D341Med (cell line): ENCODE results near the gene METRNL.
"Not testable (repeated sequence)": the region's sequence is repeated elsewhere in the genome, so short reads cannot be mapped to it uniquely, and the experiment has no call there.

ENCODE experiments used
- DNase-seq: peaks from one replicate; pipeline ENCODE4 v3.0.0; 2012; ENCODE audit warnings: low spot score

The METRNL gene

DNA sequence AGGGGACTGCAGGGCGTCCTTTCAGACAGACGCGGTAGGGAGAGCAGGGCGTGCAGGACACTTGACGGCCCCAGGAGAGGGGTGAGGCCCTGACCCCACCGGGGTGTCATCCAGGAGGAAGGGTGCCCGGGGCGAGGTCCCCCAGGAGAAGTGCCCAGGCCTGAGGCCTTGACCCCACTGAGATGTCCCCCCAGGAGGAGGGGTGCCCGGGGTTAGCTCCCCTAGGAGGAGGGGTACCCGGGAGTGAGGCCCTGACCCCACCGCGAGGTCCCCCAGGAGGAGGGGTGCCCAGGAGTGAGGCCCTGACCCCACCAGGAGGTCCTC, 27.2 kb upstream of the METRNL start:
- no peak for DNase-seq

DNA sequence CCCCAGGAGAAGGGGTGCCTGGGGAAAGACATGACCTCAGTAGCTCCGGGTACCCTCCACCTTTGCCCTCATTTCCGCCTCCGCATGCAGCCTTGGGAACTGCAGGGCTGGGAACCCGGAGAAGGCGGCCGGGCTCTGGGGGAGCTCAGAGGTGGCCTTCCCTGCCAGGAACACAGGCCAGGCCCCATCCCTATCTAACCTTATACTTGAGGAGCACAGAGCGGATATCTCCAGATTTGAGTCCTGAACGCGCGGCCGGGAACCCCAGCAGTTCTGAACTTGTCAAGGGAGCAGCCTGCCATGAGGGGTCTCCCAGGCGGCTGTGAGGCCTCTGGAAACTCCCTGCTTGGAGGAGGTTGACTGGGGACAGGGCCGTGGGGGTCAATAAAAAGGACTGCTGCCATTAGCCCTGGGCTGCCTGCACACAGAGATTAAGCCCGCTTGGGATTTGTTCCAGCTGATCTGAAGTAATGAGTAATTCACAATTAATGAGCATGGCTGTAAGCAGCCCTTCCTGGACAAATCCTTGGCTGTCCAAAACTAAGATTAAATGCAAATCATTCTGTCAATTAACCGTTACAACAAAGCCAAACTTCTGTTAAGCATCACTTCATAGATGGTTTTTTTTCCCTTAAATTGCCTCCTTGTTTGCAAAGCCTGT, 26.3 kb upstream of the METRNL start:
- peak; percentile 60 for DNase-seq

DNA sequence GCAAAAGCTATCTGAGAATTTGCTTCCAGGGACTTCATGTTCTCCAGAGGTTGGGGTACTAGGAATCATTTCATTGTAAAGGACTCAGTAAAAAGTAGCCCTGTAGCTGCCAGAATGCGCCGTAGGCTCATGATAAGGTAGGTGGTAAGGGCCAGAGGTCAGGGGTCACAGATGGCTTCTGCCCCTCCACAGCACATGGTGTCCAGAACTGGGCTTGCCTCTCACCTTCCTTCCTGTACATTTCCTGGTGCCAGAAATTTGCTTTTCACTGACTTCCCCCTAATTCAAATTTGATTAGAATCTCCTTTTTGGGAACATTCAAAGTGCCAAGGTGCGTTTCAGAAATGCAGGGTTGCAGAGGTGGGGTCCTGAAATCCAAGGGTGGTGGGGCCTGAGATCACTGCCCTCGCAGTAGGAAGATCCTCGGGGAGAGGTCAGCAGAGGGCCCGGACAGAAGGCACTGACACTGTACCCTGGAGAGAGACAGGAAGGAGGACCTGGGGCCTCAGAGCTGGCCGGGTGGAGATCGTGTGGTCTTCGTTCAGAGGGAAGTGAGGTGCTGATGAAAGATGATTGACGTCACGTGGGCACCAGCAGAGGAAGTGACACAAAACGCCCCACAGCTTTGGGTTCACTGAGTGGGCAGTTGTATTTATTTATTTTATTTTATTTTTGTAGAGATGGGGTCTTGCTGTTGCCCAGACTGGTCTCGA, 25.5 kb upstream of the METRNL start:
- no peak for DNase-seq

DNA sequence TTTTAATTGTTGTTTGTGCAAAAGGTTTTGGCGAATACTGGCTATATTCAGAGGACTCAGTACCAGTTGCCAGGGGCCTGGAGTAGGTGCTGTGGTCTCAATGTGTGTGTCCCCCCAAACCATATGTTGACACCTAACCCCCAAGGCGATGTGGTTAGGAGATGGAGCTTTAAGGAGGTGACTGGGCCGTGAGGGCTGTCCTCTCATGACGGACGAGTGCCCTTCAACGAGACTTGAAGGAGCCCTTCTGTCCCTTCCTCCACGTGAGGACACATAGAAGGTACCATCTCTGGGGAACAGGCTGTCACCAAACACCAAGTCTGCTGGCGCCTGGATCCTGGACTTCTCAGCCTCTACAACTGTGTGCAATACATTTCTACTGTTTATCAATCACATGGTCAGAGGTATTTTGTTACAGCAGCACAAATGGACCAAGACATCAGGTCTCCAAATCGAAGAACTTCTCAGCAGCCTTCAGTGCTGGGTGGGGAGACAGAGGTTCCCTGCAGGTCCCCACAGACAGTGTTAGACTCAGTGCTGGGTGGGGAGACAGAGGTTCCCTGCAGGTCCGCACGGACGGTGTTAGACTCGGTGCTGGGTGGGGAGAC, 24.8 kb upstream of the METRNL start:
- DNase-seq, result no peak

DNA sequence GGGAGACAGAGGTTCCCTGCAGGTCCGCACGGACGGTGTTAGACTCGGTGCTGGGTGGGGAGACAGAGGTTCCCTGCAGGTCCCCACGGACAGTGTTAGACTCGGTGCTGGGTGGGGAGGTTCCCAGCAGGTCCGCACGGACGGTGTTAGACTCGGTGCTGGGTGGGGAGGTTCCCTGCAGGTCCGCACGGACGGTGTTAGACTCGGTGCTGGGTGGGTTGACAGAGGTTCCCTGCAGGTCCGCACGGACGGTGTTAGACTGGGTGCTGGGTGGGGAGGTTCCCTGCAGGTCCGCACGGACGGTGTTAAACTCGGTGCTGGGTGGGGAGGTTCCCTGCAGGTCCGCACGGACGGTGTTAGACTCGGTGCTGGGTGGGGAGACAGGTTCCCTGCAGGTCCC, 24.2 kb upstream of the METRNL start:
- DNase-seq, result not testable (repeated sequence)

DNA sequence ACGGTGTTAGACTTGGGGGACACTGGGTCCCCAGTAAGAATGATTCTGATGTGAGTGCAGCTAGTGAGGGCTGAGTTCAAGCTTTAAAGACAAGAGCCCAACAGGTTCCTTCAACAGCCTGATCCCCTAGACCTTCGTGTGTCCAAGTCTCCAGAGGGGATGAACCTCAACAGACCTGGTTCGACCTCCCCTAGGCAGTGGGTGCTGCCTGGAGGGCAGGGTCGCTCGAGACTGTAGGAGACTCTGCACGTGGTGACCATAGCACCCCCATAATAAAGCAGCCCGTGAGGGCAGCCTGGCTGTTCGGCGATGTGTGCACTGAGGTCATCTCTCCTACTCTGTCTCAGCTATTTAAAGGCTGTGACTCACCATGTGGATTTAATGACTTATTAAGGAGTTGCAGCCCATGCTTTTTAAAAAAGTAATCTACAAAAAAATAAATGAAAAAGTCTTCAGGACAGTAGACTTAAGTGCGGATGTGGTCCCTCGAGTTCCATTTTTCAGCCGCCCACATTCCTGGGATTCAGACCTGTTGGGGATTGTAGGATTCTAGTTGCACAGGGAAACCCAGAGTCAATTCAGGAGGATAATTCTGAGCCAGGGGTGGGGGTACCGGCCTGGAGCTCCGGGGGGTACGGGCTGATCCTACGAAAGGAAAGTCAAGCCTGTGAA, 23.4 kb upstream of the METRNL start:
- no peak for DNase-seq

DNA sequence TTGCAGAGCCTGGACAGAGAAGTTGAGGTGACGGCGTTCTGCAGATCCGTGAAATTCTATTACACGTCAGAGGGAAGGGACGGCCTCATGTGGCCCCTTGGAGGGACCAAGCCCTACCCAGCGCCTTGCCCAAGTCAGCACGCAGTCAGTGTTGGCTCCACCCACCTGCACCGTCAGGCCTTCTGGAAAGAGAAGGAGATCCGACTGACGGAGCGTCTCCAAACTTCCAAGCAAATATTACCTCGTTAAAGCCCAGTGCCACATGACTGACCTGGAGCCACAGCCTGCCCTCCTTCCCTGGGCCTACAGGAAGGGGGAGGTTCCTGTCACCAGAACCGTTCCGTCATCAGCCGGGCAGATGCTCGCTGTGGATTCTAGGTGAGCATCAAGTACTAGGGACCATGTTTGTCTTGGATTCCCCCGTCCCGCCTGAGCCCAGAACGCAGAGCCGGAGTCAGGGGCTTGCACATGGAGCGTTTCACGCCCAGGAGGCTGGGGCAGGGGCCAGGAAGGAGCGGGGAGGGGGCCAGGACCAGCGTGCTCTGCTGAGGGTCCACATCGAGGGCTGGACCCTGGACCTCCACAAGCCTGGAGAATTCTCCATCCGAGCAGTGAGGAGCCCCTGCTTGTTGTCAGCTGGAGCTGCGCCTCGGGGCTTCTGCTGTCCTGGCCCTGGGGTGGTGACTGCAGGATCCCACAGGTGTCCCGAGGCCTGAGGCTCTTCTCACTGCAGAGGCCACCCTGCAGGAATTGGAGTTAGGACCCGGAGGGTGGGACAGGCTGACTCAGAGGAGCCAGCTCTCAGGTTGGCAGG, 22.6 kb upstream of the METRNL start:
- peak; percentile 34 for DNase-seq

DNA sequence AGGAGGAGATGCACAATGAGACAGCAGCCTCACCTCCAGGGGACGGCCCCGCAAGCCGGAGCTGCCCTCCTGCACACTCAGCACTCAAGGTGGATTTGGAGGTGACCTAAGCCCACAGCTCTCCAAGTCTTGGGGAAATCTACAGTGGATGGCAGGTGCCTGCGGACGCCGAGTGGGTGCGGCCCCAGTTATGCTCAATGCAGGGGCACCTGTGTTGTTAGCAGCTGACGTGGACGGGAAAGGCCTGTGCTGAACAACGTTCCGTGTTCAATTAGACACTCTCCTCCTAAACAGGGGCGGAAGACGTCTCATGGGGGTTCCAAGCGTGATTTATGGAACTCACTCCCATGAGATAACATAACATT, 22.0 kb upstream of the METRNL start:
- DNase-seq, result no peak

DNA sequence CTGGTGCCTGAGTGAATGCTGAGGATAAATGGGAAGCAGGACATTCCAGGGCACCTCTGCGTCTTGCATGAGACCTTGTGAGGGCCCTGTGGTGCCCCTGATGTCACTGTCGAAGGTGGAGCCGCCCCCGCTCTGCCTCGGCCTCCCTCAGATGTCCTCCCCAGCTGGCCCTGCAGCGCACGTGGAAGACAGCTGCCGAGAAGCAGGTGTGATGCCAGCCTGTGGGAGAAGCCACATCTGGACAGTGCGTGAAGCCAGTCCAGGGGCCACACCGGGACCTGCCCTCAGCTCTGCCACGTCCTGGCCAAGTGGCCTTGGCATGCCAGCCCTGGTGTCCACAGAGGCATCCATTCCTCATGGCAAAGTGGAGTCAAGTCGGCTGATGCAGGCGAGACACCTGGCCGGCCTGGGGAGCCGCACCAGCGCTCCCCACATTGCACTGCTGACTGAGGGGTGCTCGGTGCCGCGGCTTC, 21.6 kb upstream of the METRNL start:
- no peak for DNase-seq

DNA sequence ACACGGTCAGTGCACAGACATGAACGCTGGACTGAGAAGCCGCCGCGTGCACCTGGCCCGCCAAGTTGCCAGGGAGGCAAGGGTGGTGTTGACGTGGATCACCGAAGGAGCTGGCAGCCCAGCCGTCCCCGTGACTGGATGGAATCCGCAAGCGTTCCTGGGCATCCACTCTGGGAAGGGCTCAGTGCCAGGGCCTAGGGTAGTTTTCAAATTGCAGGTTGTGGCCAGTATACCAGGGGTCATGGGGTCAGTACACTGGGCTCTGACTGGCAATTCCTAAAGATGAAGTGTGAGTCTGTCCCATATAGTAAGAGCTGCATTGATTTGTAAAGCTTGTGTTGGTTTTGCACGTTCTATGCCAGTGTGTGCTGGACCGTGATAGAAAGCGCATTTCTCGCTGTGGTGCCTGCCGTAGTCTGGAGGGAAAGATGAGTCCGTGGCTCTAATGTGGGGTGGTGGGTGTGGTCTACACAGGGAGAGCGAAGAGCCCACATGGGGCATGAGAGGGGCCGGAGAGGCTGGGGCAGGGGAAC, 21.1 kb upstream of the METRNL start:
- DNase-seq, result peak; percentile 28

DNA sequence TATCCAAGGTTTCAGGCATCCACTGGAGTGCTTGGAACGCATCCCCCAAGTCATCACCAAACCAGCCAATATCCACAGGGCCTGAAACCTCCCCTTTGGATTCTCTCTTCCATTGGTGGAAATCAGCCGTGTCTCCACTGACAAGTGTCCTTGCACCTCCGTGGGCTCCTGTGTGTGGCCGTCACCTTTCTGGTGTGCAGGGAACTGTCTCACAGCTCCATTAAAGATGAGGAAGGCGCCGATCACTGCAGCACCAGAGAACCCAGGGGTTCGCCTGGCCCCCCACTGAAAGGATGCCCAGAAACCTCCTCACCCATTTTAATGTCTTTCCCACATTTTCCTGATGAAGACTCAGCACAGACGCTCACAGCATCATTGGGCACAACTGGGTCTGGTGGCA, 17.8 kb upstream of the METRNL start:
- DNase-seq, result no peak

DNA sequence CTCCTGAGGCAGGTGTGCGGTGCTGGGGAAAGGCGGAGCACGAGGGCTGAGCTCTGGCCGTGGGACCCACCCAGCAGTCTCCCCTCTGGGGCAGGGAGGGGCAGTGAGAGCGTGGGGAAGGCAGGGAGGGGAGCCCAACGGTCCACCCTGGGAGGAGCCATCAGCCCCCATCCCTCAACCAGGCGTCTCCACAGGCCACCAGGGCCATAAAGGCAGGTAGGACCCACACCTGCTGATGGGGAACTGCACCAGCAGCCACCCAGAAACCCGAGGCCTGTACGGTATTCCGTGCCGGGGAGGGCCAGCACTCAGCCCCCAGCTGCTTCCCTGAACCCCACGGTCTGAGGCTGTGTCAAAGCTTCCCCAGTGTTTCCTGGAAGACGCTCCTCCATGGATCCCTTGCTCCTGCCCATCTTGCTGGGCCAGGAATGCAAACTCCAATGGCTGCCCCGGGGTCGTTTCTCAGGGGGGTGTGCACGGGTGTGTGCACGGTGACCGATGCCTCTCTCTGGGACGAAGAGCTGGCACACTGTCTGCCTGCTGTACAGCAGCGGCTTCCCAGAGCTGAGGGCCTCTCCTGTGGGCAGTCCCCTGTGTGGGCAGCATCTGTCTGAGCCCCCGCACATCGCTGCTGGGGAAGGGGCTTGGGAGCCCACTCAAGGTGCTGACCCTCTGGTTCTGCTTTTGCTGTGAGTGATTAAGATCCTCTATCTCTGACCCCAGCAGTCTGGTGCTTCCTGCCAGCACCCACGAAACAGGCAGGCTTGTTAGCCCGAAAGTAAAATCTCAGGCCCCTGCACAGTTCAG, 17.2 kb upstream of the METRNL start:
- peak; percentile 32 for DNase-seq

DNA sequence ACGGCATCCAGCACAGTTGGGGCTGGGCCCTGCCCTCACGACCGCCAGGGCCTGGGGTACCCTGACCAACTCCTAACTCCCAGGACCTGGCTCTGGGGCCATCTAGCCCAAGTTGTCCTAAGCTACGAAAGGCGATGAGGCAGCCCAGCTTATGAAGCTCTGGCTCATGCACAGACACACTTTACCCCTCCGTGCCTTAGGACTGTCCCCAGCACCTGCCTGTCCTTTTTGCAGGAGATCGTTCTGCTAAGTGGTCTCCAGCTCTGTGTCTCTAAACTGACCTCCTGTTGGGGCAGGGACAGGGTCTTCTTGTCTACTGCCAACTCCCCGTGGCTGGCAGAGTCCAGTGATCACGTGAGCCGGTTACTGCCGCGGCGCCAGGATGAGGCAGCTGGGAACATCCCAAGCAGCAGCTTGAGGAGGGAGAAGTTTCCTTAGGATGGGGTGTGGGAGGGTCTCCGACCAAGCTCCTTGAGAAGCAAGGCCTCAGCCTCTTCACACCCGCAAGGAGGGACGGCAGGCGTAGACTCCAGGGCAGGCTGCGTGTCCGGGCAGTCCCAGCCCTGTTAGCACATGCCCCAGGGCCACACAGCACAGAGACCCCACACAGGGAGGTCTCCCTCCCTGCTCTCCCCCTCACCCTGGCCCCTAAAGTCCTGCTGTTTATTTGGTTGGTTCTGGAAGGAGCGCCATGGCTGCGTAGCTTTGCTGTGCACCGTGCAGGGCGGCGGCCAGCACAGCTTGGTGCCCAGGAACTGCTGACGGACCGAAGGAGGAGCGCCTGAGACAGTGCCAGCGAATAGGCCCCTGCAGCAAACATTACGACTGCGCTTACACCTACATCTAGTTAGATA, 16.4 kb upstream of the METRNL start:
- DNase-seq, result peak; percentile 42

DNA sequence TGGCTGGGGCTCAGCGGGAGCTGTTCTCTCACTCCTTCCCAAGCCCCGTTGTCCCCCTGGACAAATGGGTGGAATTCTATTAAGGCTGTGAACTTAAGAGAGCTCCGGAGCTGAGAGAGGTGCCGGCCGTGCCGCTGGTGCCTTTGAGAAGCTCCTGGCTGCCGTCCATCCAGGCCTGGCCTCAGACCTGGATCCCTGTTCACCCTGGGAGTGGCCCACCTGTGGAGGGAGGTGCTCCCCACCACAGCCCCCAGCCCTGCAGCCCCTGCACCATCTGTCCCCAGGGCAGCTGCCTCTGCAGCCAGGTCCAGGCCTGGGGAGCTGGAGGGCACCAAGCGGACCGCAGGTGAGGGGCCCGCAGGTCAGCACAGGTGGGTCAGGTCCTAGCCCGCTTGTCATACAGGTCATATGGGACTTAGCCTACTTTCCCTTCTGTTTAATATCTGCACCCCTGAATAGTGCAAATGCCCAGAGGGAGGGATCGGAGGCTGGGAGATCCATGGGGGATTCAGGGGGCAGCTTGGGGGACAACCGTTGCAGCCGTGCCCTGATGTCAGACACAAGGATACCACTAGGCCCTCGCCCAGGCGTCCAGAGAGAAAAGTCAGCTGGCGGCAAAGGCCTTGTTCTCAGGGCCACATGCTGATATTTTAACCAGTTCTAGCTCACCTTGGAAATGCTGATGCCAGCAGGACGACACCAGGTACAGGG, 15.2 kb upstream of the METRNL start:
- no peak for DNase-seq

DNA sequence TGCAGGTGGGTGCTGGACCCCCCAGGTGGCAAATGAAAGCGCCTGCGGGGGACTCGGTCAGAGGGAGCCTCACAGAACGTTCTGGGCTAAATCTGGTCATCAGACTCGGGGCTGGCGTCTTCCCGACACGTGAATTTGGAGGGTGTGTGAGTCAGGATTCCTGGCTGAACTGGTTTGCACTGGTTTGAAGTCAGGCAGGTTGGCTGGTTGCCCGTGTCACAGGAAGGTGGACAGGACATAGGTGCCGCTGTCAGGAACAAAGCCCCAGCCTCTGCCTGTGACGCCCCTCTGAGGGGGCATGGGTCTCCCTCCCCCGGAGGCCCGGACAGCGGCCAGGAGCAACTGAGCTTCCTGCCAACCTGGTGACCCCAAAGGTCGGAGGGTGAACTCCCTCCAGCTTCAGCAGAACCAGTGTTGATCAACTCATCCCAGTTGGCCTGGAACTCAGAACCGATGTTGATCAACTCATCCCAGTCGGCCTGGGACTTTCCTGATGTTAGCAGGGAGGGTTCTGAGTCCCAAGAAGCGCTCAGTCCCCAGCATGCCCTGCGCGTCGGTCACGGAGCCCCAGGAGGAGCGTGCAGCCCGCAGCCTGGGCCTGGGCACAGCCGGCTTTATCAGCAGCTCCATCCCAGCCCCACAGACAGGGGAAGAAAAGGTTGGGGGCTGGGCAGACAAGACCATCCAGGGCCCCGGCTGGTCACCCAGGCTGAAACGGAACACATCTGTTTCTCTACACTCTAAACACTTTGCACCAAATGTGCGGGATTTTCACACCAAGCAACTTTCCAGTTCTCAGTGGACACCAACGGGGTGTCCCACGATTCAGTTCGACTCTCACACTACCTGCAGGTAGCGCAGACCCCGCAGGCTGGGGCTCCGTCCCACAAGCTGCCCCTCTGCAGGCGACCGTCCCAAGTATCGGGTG, 14.4 kb upstream of the METRNL start:
- DNase-seq, result no peak

DNA sequence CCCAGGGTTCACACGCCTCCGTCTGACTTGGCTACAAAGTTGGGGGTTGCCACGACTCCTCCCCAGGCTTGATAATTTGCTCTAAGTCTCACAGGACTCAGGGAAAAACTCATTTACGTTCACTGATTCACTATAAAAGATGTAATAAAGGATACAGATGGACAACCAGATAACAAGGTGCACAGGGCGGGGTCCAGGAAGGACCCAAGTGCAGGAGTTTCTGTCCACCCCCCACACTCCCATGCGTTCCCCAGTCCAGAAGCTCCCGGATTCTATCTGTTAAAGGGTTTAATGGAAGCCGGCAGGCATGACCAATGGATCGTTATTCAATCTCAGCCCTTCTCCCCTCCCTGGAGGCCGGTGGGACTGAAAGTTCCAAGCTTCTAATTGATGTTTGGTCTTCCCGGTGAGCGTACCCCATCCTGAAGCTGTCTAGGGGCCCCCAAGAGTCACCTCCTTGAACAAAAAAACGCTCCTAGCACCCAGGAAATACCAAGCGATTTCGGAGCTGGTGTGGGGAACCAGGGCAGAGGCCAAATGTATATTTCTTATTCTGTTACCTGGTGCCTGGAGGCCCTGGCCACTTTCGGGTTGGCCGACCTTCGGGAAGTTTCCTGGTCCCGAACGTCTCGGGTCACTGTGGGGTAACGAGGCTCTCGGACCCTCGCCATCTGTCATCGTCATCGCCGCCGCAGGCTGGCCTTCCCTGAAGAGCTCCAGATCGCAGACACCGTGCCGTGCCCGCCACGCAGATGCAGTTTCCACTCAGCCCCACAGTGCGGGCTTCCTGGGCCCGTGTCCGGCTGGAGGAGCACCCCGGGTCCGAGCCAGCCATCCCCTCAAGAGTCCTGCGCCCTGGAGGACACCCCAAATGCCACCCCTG, 13.5 kb upstream of the METRNL start:
- no peak for DNase-seq

DNA sequence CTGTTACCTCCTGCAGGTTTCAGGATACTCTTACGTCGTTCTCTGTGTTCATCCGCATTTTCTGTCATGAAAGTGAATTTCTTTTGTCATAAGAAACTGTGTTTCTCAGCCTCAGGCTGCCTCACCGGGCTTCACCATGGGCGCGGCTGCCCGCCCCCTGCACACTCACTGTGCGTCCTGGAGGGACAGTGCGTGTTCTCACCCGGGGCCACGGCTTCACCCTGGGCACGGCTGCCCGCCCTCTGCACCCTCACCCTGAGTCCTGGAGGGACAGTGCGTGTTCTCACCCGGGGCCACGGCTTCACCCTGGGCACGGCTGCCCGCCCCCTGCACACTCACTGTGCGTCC, 12.9 kb upstream of the METRNL start:
- not testable (repeated sequence) for DNase-seq
